Myocyte (in vitro differentiated cells): ENCODE data around the gene CAMK1D. TPM values are rescaled to one million over a fixed set of nuclear protein-coding genes. Genes with fewer than 3 reads are reported as not detected.

Experiments
- DNase-seq: peaks from one replicate; pipeline ENCODE4 v3.0.0-alpha.2; 2012; ENCODE audit warnings: low read depth
- total RNA-seq: library from RNA; depleted of rRNA; stranded (reverse); fragments of >200 nt; gene quantifications from 2 replicates; pipeline ENCODE4 v1.2.3, GENCODE V29; 2014

CAMK1D gene
- total RNA-seq, 1 donor from 2014 or later: 0.96 TPM

DNA sequence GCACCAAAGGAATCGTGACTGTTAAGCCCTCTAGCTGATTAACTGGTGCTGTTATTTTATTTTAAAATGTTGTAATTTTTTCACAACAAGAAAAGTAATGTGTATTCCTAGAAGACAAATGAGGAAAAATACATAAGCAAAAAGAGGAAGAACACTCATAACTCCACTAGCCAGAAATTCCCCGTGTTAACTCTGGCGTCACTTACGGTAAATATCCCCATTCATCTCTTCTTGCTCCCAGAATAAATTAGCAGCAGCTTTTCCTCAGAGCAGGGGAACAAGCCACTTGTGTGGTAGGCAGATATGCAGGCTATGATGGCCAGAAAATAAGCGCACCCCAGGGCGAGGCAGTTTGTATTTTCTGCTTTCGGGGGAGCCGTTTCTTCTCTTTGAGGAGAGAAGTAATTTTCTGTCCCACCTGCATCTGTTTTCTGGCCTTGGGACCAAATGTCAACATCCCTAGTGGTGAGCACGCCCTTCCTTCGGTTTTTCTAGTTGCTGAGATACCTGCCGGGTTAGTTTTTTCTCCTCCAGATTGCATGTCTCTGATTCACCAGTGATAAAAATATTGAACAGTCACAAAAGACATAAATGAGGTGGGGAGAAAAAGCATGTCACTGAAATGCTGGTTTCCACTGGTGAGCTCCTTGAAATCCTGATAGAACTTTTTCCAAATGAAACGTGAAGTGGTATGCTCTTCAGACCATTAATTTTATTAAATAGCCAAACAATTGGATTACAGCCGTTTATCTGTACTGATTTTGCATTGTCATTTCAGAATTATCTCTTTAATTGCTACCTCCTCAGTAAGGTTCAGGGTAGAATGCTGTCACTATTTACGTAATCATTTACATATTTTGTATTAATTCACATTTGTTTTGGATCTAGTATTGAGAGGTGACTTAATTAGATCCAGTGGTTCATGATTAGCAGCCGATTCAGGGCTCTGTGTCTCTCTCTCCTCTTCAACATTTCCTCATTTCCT lies 268.1 kb downstream of the CAMK1D start:
- no peak for DNase-seq

DNA sequence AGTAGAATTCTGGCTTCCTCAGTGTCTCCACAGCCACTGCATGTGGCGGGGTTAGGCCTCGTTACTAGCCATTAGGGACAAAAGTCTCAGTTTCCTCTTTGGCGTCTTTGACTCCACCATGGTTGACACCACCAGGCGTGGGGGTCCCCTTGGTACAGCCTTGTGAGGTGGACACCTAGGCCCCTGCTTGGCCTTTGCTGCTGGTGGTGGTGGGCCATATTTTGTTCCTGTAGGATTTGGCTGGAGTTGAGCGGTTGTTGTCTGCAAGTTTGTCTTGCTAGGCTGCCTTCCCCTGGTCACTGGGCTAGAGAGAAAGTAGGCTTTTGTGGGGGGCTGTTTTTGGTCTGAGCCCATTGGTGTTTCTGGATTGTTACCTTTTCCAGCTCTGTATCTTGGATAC lies 272.7 kb downstream of the CAMK1D start:
- no peak for DNase-seq

DNA sequence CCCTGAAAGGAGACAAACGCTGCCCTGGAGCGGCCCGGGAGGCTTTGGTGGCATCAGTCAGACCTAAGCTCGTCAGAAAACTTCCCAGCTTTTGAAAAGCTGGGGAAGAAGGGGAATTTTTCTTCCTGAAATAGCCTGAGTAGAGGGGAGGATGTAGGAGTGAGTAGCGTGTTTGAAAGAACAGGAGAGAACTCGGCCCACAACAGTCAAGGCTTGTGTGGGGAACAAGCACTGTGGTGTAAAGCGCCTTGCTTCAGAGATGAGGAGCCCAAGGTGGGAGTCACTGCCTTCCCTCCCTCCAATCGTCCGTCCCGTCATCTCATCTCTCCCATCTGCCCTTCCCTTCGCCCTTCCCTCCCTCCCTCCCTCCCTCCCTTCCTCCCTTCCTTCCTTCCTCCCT lies 273.3 kb downstream of the CAMK1D start:
- no peak for DNase-seq

- no peak for DNase-seq
Observed at GRCh38 chr10:12625393-12626023, 276.2 kb downstream of the CAMK1D start.

DNA sequence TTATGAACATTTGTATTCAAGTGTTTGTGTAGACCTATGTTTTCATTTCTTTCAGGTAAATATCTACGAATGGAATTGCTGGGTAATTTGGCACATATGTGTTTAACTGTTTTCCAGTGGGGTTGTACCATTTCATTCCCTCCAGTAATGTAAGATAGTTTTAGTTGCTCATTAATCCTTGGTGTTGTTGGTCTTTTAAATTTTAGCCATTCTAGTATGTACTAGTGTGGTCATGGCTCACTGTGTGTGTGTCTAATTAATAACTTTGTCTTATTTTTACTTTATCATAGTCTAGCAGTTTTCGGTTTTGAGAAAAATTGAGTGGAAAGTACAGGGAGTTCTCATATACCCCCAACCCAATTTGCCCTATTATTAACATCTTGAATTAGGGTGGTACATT lies 278.8 kb downstream of the CAMK1D start:
- no peak for DNase-seq

GRCh38 chr10:12628964-12629766 lies 279.8 kb downstream of the CAMK1D start:
- no peak for DNase-seq

GRCh38 chr10:12629767-12630165 lies 280.4 kb downstream of the CAMK1D start:
- no peak for DNase-seq

DNA sequence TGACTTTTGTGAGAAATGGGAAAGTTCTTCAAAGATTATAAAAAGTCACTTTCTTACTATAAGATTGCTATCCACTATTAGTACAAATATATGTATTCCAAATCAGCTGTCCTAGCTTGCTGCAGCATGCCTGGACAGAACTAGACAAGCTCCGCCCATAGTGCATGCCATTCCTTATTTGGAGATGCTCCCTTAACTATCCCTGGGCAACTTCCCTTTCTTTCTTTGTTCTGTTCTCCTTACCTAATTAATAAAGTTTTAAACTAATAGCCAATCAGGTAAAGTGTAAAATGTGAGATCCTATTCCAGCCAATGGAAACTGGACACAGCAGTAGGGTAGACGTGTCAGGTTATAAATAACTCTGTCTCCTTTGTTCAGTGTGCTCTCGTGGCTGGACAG lies 281.9 kb downstream of the CAMK1D start:
- DNase-seq: no peak

GRCh38 chr10:12631787-12632562 lies 282.6 kb downstream of the CAMK1D start:
- no peak for DNase-seq

DNA sequence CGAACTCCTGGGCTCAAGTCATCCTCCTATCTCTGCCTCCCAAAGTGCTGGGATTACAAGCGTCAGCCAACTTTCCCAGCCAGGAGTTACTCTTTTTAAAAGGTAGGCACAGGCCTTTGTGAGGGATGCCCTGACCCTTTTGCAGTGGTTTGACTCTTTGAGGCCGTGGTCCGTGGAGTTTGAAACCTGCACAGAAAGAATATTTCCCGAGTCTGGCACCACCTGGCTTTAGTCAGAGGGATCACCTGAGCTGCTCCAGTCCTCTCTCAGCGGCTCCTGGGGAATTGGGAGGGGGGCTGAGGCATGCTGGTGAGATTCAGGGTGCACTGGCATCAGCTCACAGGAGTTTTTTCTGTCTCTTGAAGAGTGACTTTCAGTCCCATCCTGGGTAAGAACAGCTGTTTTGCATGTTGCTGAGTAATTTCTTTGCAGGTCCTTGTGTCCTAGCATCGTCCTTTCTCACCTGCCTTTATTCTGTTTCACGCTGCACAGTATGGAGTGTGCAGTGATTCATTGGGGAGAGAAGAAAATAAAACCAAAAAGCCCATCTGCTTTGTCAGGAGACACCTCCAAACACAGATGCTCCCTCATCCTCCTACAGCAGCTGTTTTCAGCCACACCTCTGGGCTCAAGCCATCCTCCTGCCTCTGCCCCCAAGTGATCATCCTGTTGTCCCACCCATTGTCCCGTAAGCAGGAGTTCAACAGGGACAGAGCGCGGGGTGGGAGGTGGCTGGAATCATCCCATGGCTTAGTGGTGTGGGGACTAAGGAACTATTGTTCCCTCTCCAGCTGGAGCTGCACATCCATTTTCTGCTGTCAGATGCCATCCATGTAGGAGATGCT lies 284.7 kb downstream of the CAMK1D start:
- no peak for DNase-seq

- no peak for DNase-seq
Observed at GRCh38 chr10:12634621-12634931, 285.2 kb downstream of the CAMK1D start.

DNA sequence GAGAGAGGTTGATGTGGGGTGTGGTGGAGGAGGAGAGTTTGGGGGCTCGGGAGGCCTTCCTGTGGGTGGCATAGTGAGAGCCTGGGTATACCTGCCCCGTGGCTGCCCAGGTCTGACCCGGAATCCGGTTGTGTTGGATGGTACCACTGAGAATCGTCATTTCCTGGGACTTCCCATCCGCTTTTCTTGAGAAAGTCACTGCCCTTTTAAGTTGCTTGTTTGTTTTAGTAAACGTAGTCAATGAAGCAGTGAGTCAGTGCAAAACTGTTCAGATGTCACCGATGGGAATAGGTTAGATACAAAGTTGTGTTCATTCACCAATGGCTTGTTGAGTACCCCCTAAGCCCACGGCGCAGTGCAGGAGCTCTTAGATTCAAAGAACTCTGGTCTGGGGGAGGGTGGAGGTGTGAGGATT lies 285.8 kb downstream of the CAMK1D start:
- no peak for DNase-seq

- DNase-seq: no peak
Observed at GRCh38 chr10:12636571-12636970, 287.2 kb downstream of the CAMK1D start.

- no peak for DNase-seq
Observed at GRCh38 chr10:12637649-12638048, 288.3 kb downstream of the CAMK1D start.

GRCh38 chr10:12638103-12638502 lies 288.8 kb downstream of the CAMK1D start:
- DNase-seq: peak; percentile 30

- no peak for DNase-seq
Observed at GRCh38 chr10:12638781-12639180, 289.4 kb downstream of the CAMK1D start.

DNA sequence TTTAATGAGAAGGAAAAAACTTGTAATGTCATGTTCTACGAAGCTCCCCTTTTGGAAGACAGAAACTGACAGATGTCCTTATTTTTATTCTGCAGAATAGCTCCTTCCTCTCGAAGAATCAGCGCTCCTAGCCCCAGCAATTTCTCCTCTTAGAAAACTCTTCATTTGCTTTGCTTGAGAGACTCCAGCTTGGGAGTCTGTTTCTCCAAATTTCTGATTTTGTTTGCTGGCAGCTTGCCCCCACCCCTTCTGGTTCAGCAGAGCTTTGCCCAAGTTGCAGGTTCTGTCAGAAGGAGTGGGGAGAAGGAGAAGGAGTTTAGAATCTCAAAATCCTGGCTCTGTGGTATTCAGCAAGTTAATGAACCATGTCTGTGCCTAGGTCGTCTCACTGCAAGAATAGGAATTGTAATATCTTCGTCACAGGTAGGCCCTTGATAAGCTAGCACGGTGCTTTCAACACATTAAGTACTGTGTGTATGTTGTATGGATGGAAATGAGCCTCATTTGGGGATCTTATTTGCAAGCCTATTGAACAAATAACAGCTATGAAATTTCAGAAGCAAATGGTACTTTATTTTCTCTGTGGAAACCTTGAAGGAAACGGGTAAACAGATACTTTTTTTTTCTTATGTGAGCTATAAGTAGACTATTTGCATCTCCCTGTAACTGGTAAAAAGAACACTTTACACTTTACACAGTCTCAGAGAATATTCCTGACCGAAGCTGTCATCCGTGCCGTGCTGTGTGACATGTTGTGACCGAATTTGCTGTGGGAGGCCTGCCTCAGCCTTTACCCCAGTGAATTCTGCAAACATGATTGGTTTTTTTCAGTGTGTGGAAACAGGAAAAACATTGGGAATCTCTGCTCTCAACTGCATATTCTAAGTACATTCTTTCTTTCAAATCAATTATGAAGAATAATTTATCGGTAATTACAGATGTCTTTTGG lies 290.9 kb downstream of the CAMK1D start:
- no peak for DNase-seq

DNA sequence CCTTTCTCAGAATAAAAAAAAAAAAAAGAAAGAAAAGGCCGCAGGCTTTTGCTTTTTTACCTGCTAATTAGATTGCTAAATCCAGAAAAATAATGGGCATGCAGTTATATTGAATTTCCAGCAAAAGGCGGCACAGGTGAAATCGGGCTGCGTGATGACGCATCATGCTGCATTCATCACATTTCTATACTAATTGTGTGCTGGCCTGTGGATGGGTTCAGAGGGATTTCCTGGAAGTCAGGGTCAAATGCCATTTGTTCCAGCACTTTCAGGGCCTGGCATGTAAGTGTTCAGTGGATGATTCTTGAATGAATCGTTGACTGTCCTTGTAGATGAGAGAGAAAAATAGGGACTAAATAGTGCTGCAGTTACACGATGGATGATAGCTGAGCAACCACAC lies 292.7 kb downstream of the CAMK1D start:
- DNase-seq: no peak

DNA sequence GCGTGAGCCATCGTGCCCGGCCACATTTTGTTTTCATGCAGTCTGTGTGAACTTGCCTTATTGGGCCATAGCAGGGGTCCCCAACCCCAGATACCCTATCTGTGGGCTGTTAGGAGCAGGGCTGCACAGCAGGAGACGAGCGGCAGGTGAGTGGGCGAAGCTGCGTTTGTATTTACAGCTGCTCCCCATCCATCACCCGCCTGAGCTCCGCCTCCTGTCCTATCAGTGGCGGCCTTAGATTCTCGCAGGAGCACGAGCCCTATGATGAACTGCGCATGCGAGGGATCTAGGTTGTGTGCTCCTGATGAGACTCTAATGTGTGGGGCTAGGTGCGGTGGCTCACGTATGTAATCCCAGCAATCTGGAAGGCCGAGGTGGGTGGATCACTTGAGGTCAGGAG lies 293.9 kb downstream of the CAMK1D start:
- no peak for DNase-seq
